ENCODE measurements around the gene LRP6.
"Not testable (repeated sequence)": the region's sequence is repeated elsewhere in the genome, so short reads cannot be mapped to it uniquely, and the experiment has no call there.

LRP6 gene

DNA sequence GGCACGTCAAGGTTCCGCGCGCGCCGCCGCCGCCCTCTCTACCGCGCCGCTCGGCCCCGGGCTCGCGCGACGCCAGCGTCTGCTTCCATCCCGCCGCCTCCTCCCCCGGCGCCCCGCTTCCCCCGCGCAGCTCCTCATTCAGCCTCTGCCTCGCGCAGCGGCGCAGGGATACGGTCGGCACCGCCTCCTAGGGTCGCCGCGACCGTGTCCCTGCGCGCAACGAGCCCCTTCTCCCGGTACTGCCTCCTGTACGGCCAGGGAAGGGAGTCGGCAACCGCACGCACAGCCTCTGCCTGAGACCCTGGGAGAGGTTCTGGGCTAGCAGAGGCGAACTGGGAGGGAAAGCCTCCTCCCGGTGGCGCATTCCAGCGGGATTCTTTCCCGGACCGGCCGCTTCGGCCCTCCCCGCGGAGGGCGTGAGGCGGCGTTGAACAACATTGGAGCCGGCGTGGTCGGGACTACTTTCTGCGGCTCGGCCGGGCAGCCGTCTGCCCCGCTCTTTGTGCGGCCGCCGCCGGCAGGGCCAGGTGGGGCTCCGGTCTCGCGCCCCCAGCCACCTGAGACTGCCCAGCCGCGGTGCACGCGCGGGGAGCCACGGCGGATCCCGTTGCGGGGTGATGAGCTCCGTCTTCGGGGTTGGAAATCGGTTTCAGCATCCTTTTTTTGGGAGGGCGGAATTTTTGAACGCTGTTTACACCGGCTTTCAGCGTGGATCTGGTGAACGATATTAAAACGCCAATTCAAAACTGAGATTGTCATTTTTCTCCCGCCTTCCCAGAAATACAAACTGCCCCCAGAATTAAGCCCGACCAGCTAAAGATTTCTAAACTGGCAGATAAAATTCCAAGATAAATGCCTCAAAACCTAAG lies at the start of gene LRP6:
LRP6 (minus strand) TSS at position 172 of the 869 bp plus-strand sequence. CDS start 309 bp downstream, outside the sequence.
- H3K27ac ChIP-seq: peak within 1 kb of the TSS; percentile 84
- peak; percentile 73 for DNase-seq (ENCODE audit: low read depth, low spot score)

GRCh38 chr12:12315838-12316237 lies 49.0 kb upstream of the LRP6 start:
- DNase-seq (ENCODE audit: low read depth, low spot score): no peak
- H3K27ac ChIP-seq: no peak overlapping the region

DNA sequence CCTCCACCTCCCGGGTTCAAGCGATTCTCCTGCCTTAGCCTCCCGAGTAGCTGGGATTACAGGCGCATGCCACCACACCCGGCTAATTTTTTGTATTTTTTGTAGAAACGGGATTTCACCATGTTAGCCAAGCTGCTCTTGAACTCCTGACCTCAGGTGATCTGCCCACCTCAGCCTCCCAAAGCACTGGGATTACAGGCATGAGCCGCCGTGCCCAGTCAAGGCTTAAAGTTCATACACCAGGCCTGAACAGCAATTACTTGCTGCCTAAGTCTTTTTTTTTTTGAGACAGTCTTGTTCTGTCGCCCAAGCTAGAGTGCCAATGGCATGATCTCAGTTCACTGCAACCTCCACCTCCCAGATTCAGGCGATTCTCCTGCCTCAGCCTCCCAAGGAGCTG lies 43.9 kb upstream of the LRP6 start:
- not testable (repeated sequence) for DNase-seq (ENCODE audit: low read depth, low spot score); H3K27ac ChIP-seq

- DNase-seq (ENCODE audit: low read depth, low spot score): no peak
These were observed 38.9 kb upstream of the LRP6 start for GRCh38 chr12:12305568-12306300.

GRCh38 chr12:12302976-12303375 lies 36.1 kb upstream of the LRP6 start:
- no peak overlapping the region for H3K27ac ChIP-seq
- no peak for DNase-seq (ENCODE audit: low read depth, low spot score)

More at GRCh38 chr12:12305568-12306300, 38.9 kb upstream of the LRP6 start:
- H3K27ac ChIP-seq: no peak overlapping the region

GRCh38 chr12:12301122-12301521 lies 34.3 kb upstream of the LRP6 start:
- DNase-seq (ENCODE audit: low read depth, low spot score): no peak
- H3K27ac ChIP-seq: no peak overlapping the region

DNA sequence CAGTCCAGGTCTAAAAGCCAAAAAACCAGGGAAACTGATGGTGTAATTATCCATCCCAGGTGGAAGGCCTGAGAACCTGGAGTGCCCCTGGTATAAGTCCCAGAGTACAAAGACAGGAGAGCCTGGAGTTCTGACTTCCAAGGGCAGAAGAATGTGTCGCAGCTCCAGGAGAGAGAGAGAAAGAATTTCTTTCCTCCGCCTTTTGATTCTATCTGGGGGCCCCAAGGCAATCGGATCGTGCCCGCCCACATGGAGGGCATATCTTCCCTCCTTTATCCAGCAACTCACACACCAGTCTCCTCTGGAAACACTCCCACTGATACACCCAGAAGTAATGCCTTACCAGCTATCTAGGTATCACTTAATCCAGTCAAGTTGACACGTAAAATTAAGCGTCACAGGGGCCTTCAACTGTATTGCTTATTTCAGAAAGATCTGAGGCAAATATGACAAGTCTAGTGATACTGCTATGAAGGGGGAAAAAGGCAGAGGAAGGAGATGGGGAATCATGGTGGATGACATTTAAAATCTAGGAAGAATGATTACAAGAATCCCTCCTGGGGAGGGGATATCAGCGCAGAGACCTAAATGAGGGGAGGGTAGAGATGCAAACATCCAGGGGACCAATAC lies 30.5 kb upstream of the LRP6 start:
- no peak for DNase-seq (ENCODE audit: low read depth, low spot score)
- H3K27ac ChIP-seq: no peak overlapping the region

DNA sequence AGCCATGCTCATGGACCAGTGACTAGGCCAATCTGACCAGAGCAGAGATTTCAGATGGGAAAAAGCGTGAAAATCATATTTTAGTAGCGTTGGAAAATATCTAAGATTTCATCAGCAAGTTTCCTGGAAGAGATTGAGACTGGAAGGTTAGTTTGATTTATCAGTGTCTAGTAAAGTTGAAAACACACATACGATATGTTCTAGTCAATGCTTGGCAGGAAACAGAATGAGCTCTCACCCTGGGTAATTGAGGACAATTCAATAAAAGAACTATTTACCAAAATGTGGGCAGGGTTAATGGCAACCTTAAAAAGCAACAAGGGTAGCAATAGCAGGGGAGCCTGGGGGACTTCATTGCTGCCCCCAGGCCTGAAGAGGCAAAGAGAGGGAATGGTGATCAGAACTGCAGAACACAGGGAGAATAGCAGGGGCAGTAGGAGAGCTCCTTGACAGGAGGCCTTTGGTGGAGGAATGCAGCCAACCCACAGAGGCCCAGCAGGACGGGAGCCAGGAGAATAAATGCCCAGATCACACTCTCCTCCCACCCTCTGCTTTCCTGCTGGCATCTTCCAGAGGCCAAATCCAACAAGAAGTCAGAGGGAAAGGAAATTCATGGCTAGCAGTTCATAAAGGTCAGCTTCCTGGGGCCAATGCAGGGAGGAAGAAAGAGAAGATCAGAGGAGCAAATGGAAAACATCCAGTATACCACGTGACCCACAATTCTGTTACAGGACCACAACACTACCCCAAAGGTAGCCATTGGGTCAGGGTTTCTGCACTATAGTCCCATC lies 27.6 kb upstream of the LRP6 start:
- no peak for DNase-seq (ENCODE audit: low read depth, low spot score)
- H3K27ac ChIP-seq: no peak overlapping the region

- no peak for DNase-seq (ENCODE audit: low read depth, low spot score)
These were observed 23.4 kb upstream of the LRP6 start for GRCh38 chr12:12290206-12290605.

GRCh38 chr12:12286441-12286840 lies 19.6 kb upstream of the LRP6 start:
- no peak overlapping the region for H3K27ac ChIP-seq
- DNase-seq (ENCODE audit: low read depth, low spot score): no peak

More at GRCh38 chr12:12290206-12290605, 23.4 kb upstream of the LRP6 start:
- H3K27ac ChIP-seq: no peak overlapping the region

DNA sequence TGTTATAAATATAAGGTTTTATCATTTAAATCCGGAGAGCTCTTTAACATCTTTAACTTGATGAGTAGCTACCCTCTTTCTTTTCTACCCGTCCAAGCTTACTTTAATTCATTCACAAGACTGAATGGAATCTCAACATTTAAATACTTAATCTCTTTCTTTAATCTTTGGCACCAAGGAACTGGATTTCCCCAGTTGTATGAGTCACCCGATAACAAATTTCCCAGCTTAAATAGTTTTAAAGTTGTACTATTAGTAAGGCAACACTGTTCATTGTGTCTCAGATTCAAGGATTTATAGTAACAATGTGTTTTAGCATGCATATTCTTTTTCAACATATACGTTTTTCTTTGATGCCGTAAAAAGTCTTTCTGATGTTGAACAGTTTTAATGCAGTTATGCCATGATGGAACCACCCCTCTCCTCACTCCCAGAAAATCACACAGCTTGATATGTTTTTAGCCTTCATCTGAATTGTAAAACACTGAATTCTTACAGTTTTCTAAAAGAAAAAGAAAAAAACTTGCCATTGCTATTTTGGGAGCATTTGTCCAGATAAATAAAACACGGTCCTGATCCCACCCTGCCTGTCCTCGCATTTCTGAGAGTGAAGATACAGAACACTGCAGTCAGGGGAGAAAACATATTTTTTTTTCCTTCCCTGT lies 16.0 kb upstream of the LRP6 start:
- DNase-seq (ENCODE audit: low read depth, low spot score): no peak
- no peak overlapping the region for H3K27ac ChIP-seq

GRCh38 chr12:12282202-12282601 lies 15.4 kb upstream of the LRP6 start:
- no peak for DNase-seq (ENCODE audit: low read depth, low spot score)
- no peak overlapping the region for H3K27ac ChIP-seq

DNA sequence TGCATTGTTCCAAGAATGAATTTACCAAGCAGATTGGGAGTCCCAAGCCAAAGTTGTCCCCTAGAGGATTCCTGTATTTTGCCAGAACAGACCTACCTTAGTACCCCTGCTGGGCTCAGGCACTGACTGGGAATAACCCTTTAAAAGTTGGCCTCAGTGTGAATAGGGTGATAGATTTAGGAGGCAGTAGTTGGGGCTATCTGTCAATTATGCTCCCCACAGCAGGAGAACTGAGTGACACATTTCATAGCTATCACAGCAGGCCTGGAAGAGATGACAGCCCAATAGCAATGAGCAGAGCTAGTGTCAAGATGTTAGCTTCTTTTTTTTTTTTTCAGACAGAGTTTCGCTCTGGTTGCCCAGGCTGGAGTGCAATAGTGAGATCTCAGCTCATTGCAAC lies 14.3 kb upstream of the LRP6 start:
- DNase-seq (ENCODE audit: low read depth, low spot score): no peak
- no peak overlapping the region for H3K27ac ChIP-seq

DNA sequence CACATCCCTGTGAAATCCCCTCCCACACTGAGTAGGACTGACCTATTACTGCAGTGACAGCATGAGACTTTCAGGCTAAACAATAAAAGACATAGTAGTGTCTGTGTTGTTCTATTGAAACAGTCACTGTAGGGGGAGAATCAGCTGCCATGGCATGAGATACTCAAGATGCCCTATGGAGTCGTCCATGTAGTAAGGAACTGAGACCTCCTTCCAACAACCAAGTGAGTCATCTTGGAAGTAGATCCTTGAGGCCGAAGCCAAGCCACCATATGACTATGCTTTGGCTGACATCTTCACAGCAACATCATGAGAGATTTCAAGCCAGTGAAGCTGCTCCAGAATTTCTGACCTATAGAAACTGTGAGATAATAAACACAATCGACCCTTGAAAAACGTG lies 12.1 kb upstream of the LRP6 start:
- DNase-seq (ENCODE audit: low read depth, low spot score): no peak
- H3K27ac ChIP-seq: no peak overlapping the region

- H3K27ac ChIP-seq: no peak overlapping the region
- no peak for DNase-seq (ENCODE audit: low read depth, low spot score)
These were observed 9.0 kb upstream of the LRP6 start for GRCh38 chr12:12275874-12276273.

GRCh38 chr12:12273291-12273957 lies 6.6 kb upstream of the LRP6 start:
- no peak for DNase-seq (ENCODE audit: low read depth, low spot score)
- H3K27ac ChIP-seq: no peak overlapping the region

GRCh38 chr12:12272869-12273268 lies 6.0 kb upstream of the LRP6 start:
- no peak for DNase-seq (ENCODE audit: low read depth, low spot score)
- H3K27ac ChIP-seq: no peak overlapping the region

DNA sequence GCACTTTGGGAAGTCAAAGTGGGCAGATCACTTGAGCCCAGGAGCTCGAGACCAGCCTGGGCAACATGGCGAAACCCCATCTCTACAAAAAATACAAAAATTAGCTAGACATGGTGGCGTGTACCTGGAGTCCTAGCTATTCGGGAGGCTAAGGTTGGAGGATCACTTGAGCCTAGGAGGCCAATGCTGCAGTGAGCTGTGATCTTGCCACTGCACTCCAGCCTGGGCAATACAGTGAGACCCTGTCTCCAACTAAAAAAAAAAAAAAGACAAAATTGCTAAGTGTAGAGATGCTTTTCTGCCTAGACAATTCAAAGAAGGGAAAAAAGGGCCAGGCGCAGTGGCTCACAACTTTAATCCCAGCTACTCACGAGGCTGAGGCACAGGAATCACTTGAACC lies 3.4 kb upstream of the LRP6 start:
- H3K27ac ChIP-seq: no peak overlapping the region
- no peak for DNase-seq (ENCODE audit: low read depth, low spot score)

DNA sequence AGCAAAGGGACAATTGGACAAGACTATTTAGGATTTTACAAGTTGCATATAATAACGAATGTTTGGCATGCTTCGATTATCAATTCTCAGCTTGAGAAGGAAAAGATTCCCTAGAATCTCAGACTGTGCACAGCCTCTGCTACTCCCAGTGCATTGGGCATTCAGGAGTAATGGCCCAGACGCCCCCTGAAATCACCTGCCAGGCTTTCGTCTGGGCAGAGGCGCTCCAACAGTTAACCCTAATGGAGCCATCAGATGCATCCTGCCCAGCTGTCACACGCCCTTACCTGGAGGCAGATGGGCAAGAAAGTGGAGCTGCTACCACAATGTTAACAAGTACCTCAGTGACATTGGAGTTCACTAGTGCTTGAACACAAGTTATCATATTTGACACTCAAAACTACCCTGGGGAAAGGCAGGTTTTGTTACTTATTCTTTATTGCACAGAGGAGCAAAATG lies 927 bp upstream of the LRP6 start:
- H3K27ac ChIP-seq: no peak overlapping the region
- no peak for DNase-seq (ENCODE audit: low read depth, low spot score)
